Parathyroid adenoma (tissue), 2 donors: ENCODE results near the gene PPM1H.

Experiments used
- H2AFZ ChIP-seq: fragments of 300-600 bp; sonication (generic); one replicate; pipeline ENCODE4 v1.7.0; 2017; ENCODE audit warnings: antibody characterized with exemption, mild to moderate bottlenecking
- H3K27ac ChIP-seq: fragments of 300-600 bp; sonication (generic); one replicate; pipeline ENCODE4 v1.7.0; 2017
- H3K27me3 ChIP-seq: fragments of 300-600 bp; sonication (generic); one replicate; pipeline ENCODE4 v1.7.0; 2017; ENCODE audit warnings: low read length; ENCODE audit not compliant: control insufficient read depth, insufficient read depth
- H3K36me3 ChIP-seq: fragments of 300-600 bp; sonication (generic); one replicate; pipeline ENCODE4 v1.7.0; 2017; ENCODE audit warnings: low read length; ENCODE audit not compliant: control insufficient read depth, insufficient read depth
- H3K4me1 ChIP-seq: fragments of 300-600 bp; sonication (generic); one replicate; pipeline ENCODE4 v1.7.0; 2017; ENCODE audit warnings: control low read depth
- H3K4me2 ChIP-seq: fragments of 300-600 bp; sonication (generic); one replicate; pipeline ENCODE4 v1.7.0; 2017; ENCODE audit warnings: low read length
- H3K4me3 ChIP-seq: fragments of 300-600 bp; sonication (generic); one replicate; pipeline ENCODE4 v1.7.0; 2017; ENCODE audit warnings: low read depth, low read length
- H3K79me2 ChIP-seq: fragments of 300-600 bp; sonication (generic); one replicate; pipeline ENCODE4 v1.7.0; 2017; ENCODE audit warnings: control low read depth
- H3K9ac ChIP-seq: fragments of 300-600 bp; sonication (generic); one replicate; pipeline ENCODE4 v1.7.0; 2017; ENCODE audit warnings: mild to moderate bottlenecking
- H3K9me3 ChIP-seq: fragments of 300-600 bp; sonication (generic); one replicate; pipeline ENCODE4 v1.7.0; 2017; ENCODE audit warnings: low read length; ENCODE audit not compliant: control insufficient read depth
- CTCF ChIP-seq: fragments of 300-600 bp; sonication (generic); IDR thresholded peaks from one replicate; pipeline ENCODE4 v1.7.0; 2017; ENCODE audit warnings: antibody characterized with exemption, mild to moderate bottlenecking
- donor health status: primary hyperparathyroidism.

Gene PPM1H

GRCh38 chr12:62640910-62641448, 294.0 kb downstream of the PPM1H start:
- Histone ChIP-seq H3K9ac (no peak overlapping the region), H3K27ac (no peak overlapping the region), H3K27me3 (no peaks in the 10 kb centered on the region), H3K4me3 (no peak overlapping the region), H3K79me2 (no peaks in the 10 kb centered on the region), H3K36me3 (no peaks in the 10 kb centered on the region), H3K4me1 (peaks cover 5% of the 10 kb centered on the region), H3K9me3 (no peaks in the 10 kb centered on the region), H2AFZ (no peak overlapping the region), H3K4me2 (no peak overlapping the region)
- TF ChIP-seq CTCF, result no peak

GRCh38 chr12:62637679-62638078, 297.3 kb downstream of the PPM1H start:
- no peaks in the 10 kb centered on the region for H3K36me3 ChIP-seq
- no peak overlapping the region for H2AFZ ChIP-seq
- no peak for TF ChIP-seq CTCF
- H3K4me2 ChIP-seq, result no peak overlapping the region
- no peaks in the 10 kb centered on the region for H3K9me3 ChIP-seq
- no peak overlapping the region for H3K9ac ChIP-seq
- H3K79me2 ChIP-seq, result no peaks in the 10 kb centered on the region
- H3K27ac ChIP-seq, result no peak overlapping the region
- no peak overlapping the region for H3K4me3 ChIP-seq
- H3K27me3 ChIP-seq, result no peaks in the 10 kb centered on the region
- H3K4me1 ChIP-seq, result peaks cover 2% of the 10 kb centered on the region

GRCh38 chr12:62635649-62636048, 299.3 kb downstream of the PPM1H start:
- Histone ChIP-seq H3K27ac (no peak overlapping the region), H3K9ac (no peak overlapping the region), H3K4me1 (peaks cover 5% of the 10 kb centered on the region), H3K4me2 (no peak overlapping the region), H3K9me3 (no peaks in the 10 kb centered on the region), H3K4me3 (no peak overlapping the region), H3K27me3 (no peaks in the 10 kb centered on the region), H2AFZ (no peak overlapping the region), H3K36me3 (no peaks in the 10 kb centered on the region), H3K79me2 (no peaks in the 10 kb centered on the region)
- TF ChIP-seq CTCF, result no peak

- Histone ChIP-seq H3K4me2 (peak overlapping the region; percentile 61), H3K27ac (no peak overlapping the region), H3K79me2 (no peaks in the 10 kb centered on the region), H3K9me3 (no peaks in the 10 kb centered on the region), H2AFZ (peak overlapping the region; percentile 92), H3K4me3 (peak overlapping the region; percentile 36), H3K36me3 (no peaks in the 10 kb centered on the region), H3K9ac (no peak overlapping the region), H3K4me1 (peaks cover 5% of the 10 kb centered on the region), H3K27me3 (no peaks in the 10 kb centered on the region)
- no peak for TF ChIP-seq CTCF
These were observed 302.5 kb downstream of the PPM1H start for GRCh38 chr12:62632411-62632918.
